COLO668 (cell line): Measurements from ENCODE around the gene GLE1.
"Not testable (repeated sequence)": the region's sequence is repeated elsewhere in the genome, so short reads cannot be mapped to it uniquely, and the experiment has no call there.

ENCODE experiments used
- DNase-seq: peaks from one replicate; lab custom pipeline; 2025; ENCODE audit not compliant: unreplicated experiment; lab: John Stamatoyannopoulos, UW

Gene GLE1

GRCh38 chr9:128495804-128496417 lies 8.6 kb upstream of the GLE1 start:
- no peak for DNase-seq

GRCh38 chr9:128497824-128498610 lies 6.5 kb upstream of the GLE1 start:
- DNase-seq, result no peak

- no peak for DNase-seq
These were observed 5.6 kb upstream of the GLE1 start for GRCh38 chr9:128498911-128499310.

GRCh38 chr9:128499920-128500319 lies 4.6 kb upstream of the GLE1 start:
- DNase-seq, result no peak

- not testable (repeated sequence) for DNase-seq
These were observed 1.1 kb upstream of the GLE1 start for GRCh38 chr9:128503415-128503825.

GRCh38 chr9:128503870-128504269 lies 649 bp upstream of the GLE1 start:
- peak; percentile 4 for DNase-seq

- no peak for DNase-seq
These were observed 871 bp downstream of the GLE1 start for GRCh38 chr9:128505414-128505765.

GRCh38 chr9:128505906-128506305 lies 1.4 kb downstream of the GLE1 start:
- not testable (repeated sequence) for DNase-seq

GRCh38 chr9:128512820-128513219 lies 8.3 kb downstream of the GLE1 start:
- DNase-seq, result no peak

GRCh38 chr9:128521956-128522355 lies 17.4 kb downstream of the GLE1 start:
- DNase-seq, result no peak

- DNase-seq, result no peak
These were observed 18.8 kb downstream of the GLE1 start for GRCh38 chr9:128523199-128523925.

- DNase-seq, result no peak
These were observed 22.2 kb downstream of the GLE1 start for GRCh38 chr9:128526720-128527119.

- no peak for DNase-seq
These were observed 24.1 kb downstream of the GLE1 start for GRCh38 chr9:128528445-128529160.

GRCh38 chr9:128529191-128529590 lies 24.7 kb downstream of the GLE1 start:
- no peak for DNase-seq

GRCh38 chr9:128532581-128532980 lies 28.1 kb downstream of the GLE1 start:
- DNase-seq, result no peak

- no peak for DNase-seq
These were observed 36.3 kb downstream of the GLE1 start for GRCh38 chr9:128540634-128541360.

GRCh38 chr9:128546504-128546903 lies 42.0 kb downstream of the GLE1 start:
- no peak for DNase-seq

GRCh38 chr9:128548876-128549275 lies 44.4 kb downstream of the GLE1 start:
- no peak for DNase-seq

GRCh38 chr9:128550226-128550625 lies 45.7 kb downstream of the GLE1 start:
- DNase-seq, result no peak

GRCh38 chr9:128550770-128551656 lies 46.5 kb downstream of the GLE1 start:
- peak; percentile 18 for DNase-seq
